ENCODE results near the gene BMP2K. TPM values are rescaled to one million over a fixed set of nuclear protein-coding genes. Genes with fewer than 3 reads are reported as not detected.
A peak's percentile ranks its signal among the peaks of the same experiment; 100 is the strongest.

Gene BMP2K
- polyA plus RNA-seq: 100 to 1,000 TPM in 1 of 4 donors, 10 to 100 TPM in 1, 1 to 10 TPM in 2; 9.7 to 134 (median 10.9) TPM
- long read RNA-seq, donor 1, partial matches to known transcripts: 22 of 27 reads
- long read RNA-seq, donor 1, other reads (novel, unspliced or antisense): 0 of 27 reads
- long read RNA-seq, donor 2: 0 reads
- long read RNA-seq, donor 3, partial matches to known transcripts: 7 of 8 reads
- long read RNA-seq, donor 3, other reads (novel, unspliced or antisense): 0 of 8 reads
- long read RNA-seq, donor 4: 0 reads
- long read RNA-seq, donor 5, partial matches to known transcripts: 0 of 1 reads
- long read RNA-seq, donor 5, other reads (novel, unspliced or antisense): 0 of 1 reads
- long read RNA-seq, donor 6, partial matches to known transcripts: 76 of 78 reads
- long read RNA-seq, donor 6, other reads (novel, unspliced or antisense): 0 of 78 reads
- long read RNA-seq, donor 7, partial matches to known transcripts: 0 of 5 reads
- long read RNA-seq, donor 7, other reads (novel, unspliced or antisense): 5 of 5 reads
- long read RNA-seq, donor 8: 0 reads
- long read RNA-seq, donor 9: 0 reads
- long read RNA-seq, donor 10, full-length matches to known transcripts: 3 of 17 reads
- long read RNA-seq, donor 10, partial matches to known transcripts: 14 of 17 reads
- long read RNA-seq, donor 10, other reads (novel, unspliced or antisense): 0 of 17 reads

- DNase-seq (peak; percentile 77 to 95), FAIRE-seq (no peak)
- H3K27ac ChIP-seq (ENCODE audit: low read depth in 1 of 3, low read length in 2 of 3): peak within 1 kb of the TSS; percentile 89 to 97 (median 93)
- H3K4me1 ChIP-seq (ENCODE audit: control insufficient read depth in 3 of 3, insufficient read depth in 2 of 3, low read depth in 1 of 3, low read length in 2 of 3): peaks cover 0 to 20% (median 2%) of the 10 kb centered on the region in 3 donors
- 0 to 1% (median 1%) methylated on average over 45 to 95 of the region's 95 CpGs for WGBS, 3 donors
- H3K36me3 ChIP-seq (ENCODE audit: control insufficient read depth in 3 of 3, insufficient read depth in 2 of 3, low read depth in 1 of 3, low read length in 3 of 3): no peaks in the 10 kb centered on the region
- H3K9me3 ChIP-seq (ENCODE audit: control insufficient read depth in 2 of 2, insufficient read depth in 1 of 2, low read depth in 1 of 2, low read length in 1 of 2): no peaks in the 10 kb centered on the region
- no peaks in the 10 kb centered on the region for H3K27me3 ChIP-seq (ENCODE audit: control insufficient read depth in 3 of 3, insufficient read depth in 3 of 3, low read length in 3 of 3)
- H3K4me3 ChIP-seq (ENCODE audit: low read depth in 1 of 3, low read length in 3 of 3): peak within 1 kb of the TSS; percentile 80 to 94 (median 92)
Observed at GRCh38 chr4:78776079-78776728, at the start of gene BMP2K. TSS of gene BMP2K (plus strand) at chr4:78776350. CDS start at chr4:78776544, 194 bp downstream.

GRCh38 chr4:78726546-78726945 is 49.6 kb upstream of the BMP2K start:
- 82 to 93% (median 89%) methylated on average over 1 of the region's 1 CpG for WGBS, 3 donors
- H3K4me3 ChIP-seq (ENCODE audit: low read depth in 1 of 3, low read length in 3 of 3): no peak overlapping the region
- no peaks in the 10 kb centered on the region for H3K27me3 ChIP-seq (ENCODE audit: control insufficient read depth in 3 of 3, insufficient read depth in 3 of 3, low read length in 3 of 3)
- H3K9me3 ChIP-seq (ENCODE audit: control insufficient read depth in 2 of 2, insufficient read depth in 1 of 2, low read depth in 1 of 2, low read length in 1 of 2): no peaks in the 10 kb centered on the region
- DNase-seq: no peak
- H3K36me3 ChIP-seq (ENCODE audit: control insufficient read depth in 3 of 3, insufficient read depth in 2 of 3, low read depth in 1 of 3, low read length in 3 of 3): no peaks in the 10 kb centered on the region
- no peak for FAIRE-seq
- H3K27ac ChIP-seq (ENCODE audit: low read depth in 1 of 3, low read length in 2 of 3): no peak overlapping the region
- peaks cover 0 to 10% (median 0%) of the 10 kb centered on the region in 3 donors for H3K4me1 ChIP-seq (ENCODE audit: control insufficient read depth in 3 of 3, insufficient read depth in 2 of 3, low read depth in 1 of 3, low read length in 2 of 3)

- H3K4me3 ChIP-seq (ENCODE audit: low read depth in 1 of 3, low read length in 3 of 3): no peak overlapping the region
- H3K27ac ChIP-seq (ENCODE audit: low read depth in 1 of 3, low read length in 2 of 3): peak overlapping the region in 1 of 3 donors; percentile 47
- DNase-seq (peak in 1 of 2 donors; percentile 85), FAIRE-seq (no peak)
- no peaks in the 10 kb centered on the region for H3K36me3 ChIP-seq (ENCODE audit: control insufficient read depth in 3 of 3, insufficient read depth in 2 of 3, low read depth in 1 of 3, low read length in 3 of 3)
- 45 to 58% (median 47%) methylated on average over 3 of the region's 3 CpGs for WGBS, 3 donors
- peaks cover 0 to 14% (median 0%) of the 10 kb centered on the region in 3 donors for H3K4me1 ChIP-seq (ENCODE audit: control insufficient read depth in 3 of 3, insufficient read depth in 2 of 3, low read depth in 1 of 3, low read length in 2 of 3)
- no peaks in the 10 kb centered on the region for H3K9me3 ChIP-seq (ENCODE audit: control insufficient read depth in 2 of 2, insufficient read depth in 1 of 2, low read depth in 1 of 2, low read length in 1 of 2)
- no peaks in the 10 kb centered on the region for H3K27me3 ChIP-seq (ENCODE audit: control insufficient read depth in 3 of 3, insufficient read depth in 3 of 3, low read length in 3 of 3)
Observed at GRCh38 chr4:78732332-78733104, 43.6 kb upstream of the BMP2K start.

GRCh38 chr4:78734441-78735162 is 41.5 kb upstream of the BMP2K start:
- FAIRE-seq: no peak
- H3K27ac ChIP-seq (ENCODE audit: low read depth in 1 of 3, low read length in 2 of 3): no peak overlapping the region
- H3K9me3 ChIP-seq (ENCODE audit: control insufficient read depth in 2 of 2, insufficient read depth in 1 of 2, low read depth in 1 of 2, low read length in 1 of 2): no peaks in the 10 kb centered on the region
- H3K36me3 ChIP-seq (ENCODE audit: control insufficient read depth in 3 of 3, insufficient read depth in 2 of 3, low read depth in 1 of 3, low read length in 3 of 3): no peaks in the 10 kb centered on the region
- H3K4me3 ChIP-seq (ENCODE audit: low read depth in 1 of 3, low read length in 3 of 3): no peak overlapping the region
- 88 to 93% (median 89%) methylated on average over 3 of the region's 3 CpGs for WGBS, 3 donors
- H3K4me1 ChIP-seq (ENCODE audit: control insufficient read depth in 3 of 3, insufficient read depth in 2 of 3, low read depth in 1 of 3, low read length in 2 of 3): peaks cover 0 to 14% (median 0%) of the 10 kb centered on the region in 3 donors
- no peak for DNase-seq
- H3K27me3 ChIP-seq (ENCODE audit: control insufficient read depth in 3 of 3, insufficient read depth in 3 of 3, low read length in 3 of 3): no peaks in the 10 kb centered on the region

GRCh38 chr4:78735697-78736096 is 40.5 kb upstream of the BMP2K start:
- FAIRE-seq (no peak), DNase-seq (no peak)
- Histone ChIP-seq H3K36me3 (ENCODE audit: control insufficient read depth in 3 of 3, insufficient read depth in 2 of 3, low read depth in 1 of 3, low read length in 3 of 3) (no peaks in the 10 kb centered on the region), H3K4me3 (ENCODE audit: low read depth in 1 of 3, low read length in 3 of 3) (no peak overlapping the region), H3K9me3 (ENCODE audit: control insufficient read depth in 2 of 2, insufficient read depth in 1 of 2, low read depth in 1 of 2, low read length in 1 of 2) (no peaks in the 10 kb centered on the region), H3K27ac (ENCODE audit: low read depth in 1 of 3, low read length in 2 of 3) (no peak overlapping the region), H3K4me1 (ENCODE audit: control insufficient read depth in 3 of 3, insufficient read depth in 2 of 3, low read depth in 1 of 3, low read length in 2 of 3) (peaks cover 0 to 14% (median 0%) of the 10 kb centered on the region in 3 donors), H3K27me3 (ENCODE audit: control insufficient read depth in 3 of 3, insufficient read depth in 3 of 3, low read length in 3 of 3) (no peaks in the 10 kb centered on the region)

- H3K36me3 ChIP-seq (ENCODE audit: control insufficient read depth in 3 of 3, insufficient read depth in 2 of 3, low read depth in 1 of 3, low read length in 3 of 3): no peaks in the 10 kb centered on the region
- H3K27me3 ChIP-seq (ENCODE audit: control insufficient read depth in 3 of 3, insufficient read depth in 3 of 3, low read length in 3 of 3): no peaks in the 10 kb centered on the region
- FAIRE-seq (no peak), DNase-seq (no peak)
- peaks cover 0 to 12% (median 0%) of the 10 kb centered on the region in 3 donors for H3K4me1 ChIP-seq (ENCODE audit: control insufficient read depth in 3 of 3, insufficient read depth in 2 of 3, low read depth in 1 of 3, low read length in 2 of 3)
- H3K4me3 ChIP-seq (ENCODE audit: low read depth in 1 of 3, low read length in 3 of 3): no peak overlapping the region
- H3K9me3 ChIP-seq (ENCODE audit: control insufficient read depth in 2 of 2, insufficient read depth in 1 of 2, low read depth in 1 of 2, low read length in 1 of 2): no peaks in the 10 kb centered on the region
- no peak overlapping the region for H3K27ac ChIP-seq (ENCODE audit: low read depth in 1 of 3, low read length in 2 of 3)
- 86 to 92% (median 88%) methylated on average over 1 of the region's 1 CpG for whole genome bisulfite sequencing, 3 donors
Observed at GRCh38 chr4:78737035-78737434, 39.1 kb upstream of the BMP2K start.

- no peaks in the 10 kb centered on the region for H3K9me3 ChIP-seq (ENCODE audit: control insufficient read depth in 2 of 2, insufficient read depth in 1 of 2, low read depth in 1 of 2, low read length in 1 of 2)
- H3K36me3 ChIP-seq (ENCODE audit: control insufficient read depth in 3 of 3, insufficient read depth in 2 of 3, low read depth in 1 of 3, low read length in 3 of 3): no peaks in the 10 kb centered on the region
- FAIRE-seq: no peak
- no peak for DNase-seq
- H3K4me1 ChIP-seq (ENCODE audit: control insufficient read depth in 3 of 3, insufficient read depth in 2 of 3, low read depth in 1 of 3, low read length in 2 of 3): peaks cover 0 to 3% (median 0%) of the 10 kb centered on the region in 3 donors
- WGBS, 3 donors: 72 to 80% (median 78%) methylated on average over 2 of the region's 2 CpGs
- no peaks in the 10 kb centered on the region for H3K27me3 ChIP-seq (ENCODE audit: control insufficient read depth in 3 of 3, insufficient read depth in 3 of 3, low read length in 3 of 3)
- H3K4me3 ChIP-seq (ENCODE audit: low read depth in 1 of 3, low read length in 3 of 3): no peak overlapping the region
- no peak overlapping the region for H3K27ac ChIP-seq (ENCODE audit: low read depth in 1 of 3, low read length in 2 of 3)
Observed at GRCh38 chr4:78737973-78738372, 38.2 kb upstream of the BMP2K start.

Data from small intestine (tissue), 16 donors.